IMR-90 (cell line): ENCODE results near the gene SH2B2. TPM values are rescaled to one million over a fixed set of nuclear protein-coding genes. Genes with fewer than 3 reads are reported as not detected.

ENCODE experiments used
- ATAC-seq: fragments of 200-7000 bp; cut with Tn5 transposase; 2 replicates; pipeline ENCODE4 v1.9.1; 2020; ENCODE audit warnings: low read depth, mild to moderate bottlenecking, moderate library complexity
- BruUV-seq: library from RNA; stranded (reverse); fragments of 400-500 nt; replicated peaks from 2 replicates; lab custom pipeline; 2021; lab: Mats Ljungman, UMichigan
- CTCF ChIA-PET: fragments of 300-600 bp; formaldehyde crosslinking; extraction: SDS; loops from one replicate; lab custom pipeline; 2021; ENCODE audit warnings: antibody characterized with exemption; lab: Yijun Ruan, JAX
- POLR2A ChIA-PET: fragments of 300-600 bp; sonication (Branson Sonifier 250); formaldehyde crosslinking; loops from one replicate; lab custom pipeline; 2022; ENCODE audit warnings: antibody characterized with exemption; ENCODE audit not compliant: unreplicated experiment; lab: Charles Lee
- DNase-seq: peaks from one replicate; pipeline ENCODE4 v3.0.0; 2013
- H2AFZ ChIP-seq: replicated peaks from 2 replicates; pipeline ENCODE3; 2013; ENCODE audit warnings: low read length, mild to moderate bottlenecking; ENCODE audit not compliant: poor library complexity
- H2AK5ac ChIP-seq: 2 replicates; pipeline ENCODE4 v1.6.1; 2013; ENCODE audit warnings: low read depth, low read length, inconsistent platforms
- H2AK9ac ChIP-seq: replicated peaks from 2 replicates; pipeline ENCODE3; 2013; ENCODE audit warnings: mild to moderate bottlenecking, low read depth, low read length, moderate library complexity; ENCODE audit not compliant: poor library complexity
- H2BK120ac ChIP-seq: 2 replicates; pipeline ENCODE4 v1.6.1; 2013; ENCODE audit warnings: low read depth, low read length, inconsistent platforms
- H2BK15ac ChIP-seq: 3 replicates; pipeline ENCODE4 v1.6.1; 2013; ENCODE audit warnings: low read depth, low read length, inconsistent platforms
- H2BK20ac ChIP-seq: 2 replicates; pipeline ENCODE4 v1.6.1; 2013; ENCODE audit warnings: low read depth, mild to moderate bottlenecking, inconsistent platforms, low read length, moderate library complexity
- H2BK5ac ChIP-seq: 2 replicates; pipeline ENCODE4 v1.6.1; 2013; ENCODE audit warnings: mild to moderate bottlenecking, low read depth, low read length, inconsistent platforms; ENCODE audit not compliant: poor library complexity, severe bottlenecking
- H3K14ac ChIP-seq: replicated peaks from 2 replicates; pipeline ENCODE4 v1.6.1; 2013; ENCODE audit warnings: low read depth, low read length, inconsistent platforms
- H3K18ac ChIP-seq: 2 replicates; pipeline ENCODE4 v1.6.1; 2013; ENCODE audit warnings: low read depth, low read length, control low read depth
- H3K23ac ChIP-seq: 2 replicates; pipeline ENCODE4 v1.6.1; 2013; ENCODE audit warnings: low read depth, low read length, inconsistent platforms
- H3K27ac ChIP-seq: 2 replicates; pipeline ENCODE4 v1.5.1; 2013; ENCODE audit warnings: mild to moderate bottlenecking, control low read depth, low read length; ENCODE audit not compliant: insufficient read depth
- H3K27me3 ChIP-seq: 2 replicates; pipeline ENCODE4 v1.6.1; 2013; ENCODE audit warnings: low read length; ENCODE audit not compliant: control insufficient read depth, insufficient read depth
- H3K36me3 ChIP-seq: 2 replicates; pipeline ENCODE4 v1.6.1; 2013; ENCODE audit warnings: low read length, mixed read lengths; ENCODE audit not compliant: control insufficient read depth, insufficient read depth
- H3K4ac ChIP-seq: 2 replicates; pipeline ENCODE4 v1.6.1; 2013; ENCODE audit warnings: low read depth, low read length, inconsistent platforms
- H3K4me1 ChIP-seq: 2 replicates; pipeline ENCODE4 v1.6.1; 2013; ENCODE audit warnings: low read length, mixed read lengths; ENCODE audit not compliant: control insufficient read depth, insufficient read depth
- H3K4me2 ChIP-seq: 2 replicates; pipeline ENCODE4 v1.6.1; 2013; ENCODE audit warnings: low read depth, mild to moderate bottlenecking, control low read depth, low read length, moderate library complexity
- H3K4me3 ChIP-seq: 2 replicates; pipeline ENCODE4 v1.5.1; 2013; ENCODE audit warnings: low read depth, mild to moderate bottlenecking, control low read depth, low read length, moderate library complexity; ENCODE audit not compliant: insufficient read depth
- H3K56ac ChIP-seq: 2 replicates; pipeline ENCODE4 v1.6.1; 2013; ENCODE audit warnings: low read length, inconsistent platforms; ENCODE audit not compliant: insufficient read depth; ENCODE audit errors: extremely low read depth
- H3K79me1 ChIP-seq, 2 experiments: 2 replicates each; pipeline ENCODE4 v1.6.1; 2013; ENCODE audit warnings: low read length in 2 of 2, inconsistent platforms in 1 of 2, low read depth in 1 of 2
- H3K9ac ChIP-seq: 2 replicates; pipeline ENCODE4 v1.6.1; 2013; ENCODE audit warnings: low read depth, low read length, control low read depth
- H3K9me1 ChIP-seq: 2 replicates; pipeline ENCODE4 v1.6.1; 2013; ENCODE audit warnings: low read length, inconsistent platforms; ENCODE audit not compliant: insufficient read depth
- H3K9me3 ChIP-seq: 2 replicates; pipeline ENCODE4 v1.6.1; 2013; ENCODE audit warnings: low read length; ENCODE audit not compliant: control insufficient read depth, insufficient read depth
- H4K20me1 ChIP-seq: 2 replicates; pipeline ENCODE4 v1.6.1; 2013; ENCODE audit warnings: low read length, inconsistent platforms; ENCODE audit not compliant: insufficient read depth
- H4K5ac ChIP-seq: 2 replicates; pipeline ENCODE4 v1.6.1; 2013; ENCODE audit warnings: mild to moderate bottlenecking, low read depth, low read length, control low read depth
- H4K8ac ChIP-seq, 2 experiments: 2 replicates each; pipeline ENCODE4 v1.6.1; 2013; ENCODE audit warnings: low read depth in 2 of 2, low read length in 2 of 2, control low read depth in 1 of 2, inconsistent platforms in 1 of 2
- H4K91ac ChIP-seq: 2 replicates; pipeline ENCODE4 v1.6.1; 2013; ENCODE audit warnings: low read depth, low read length, inconsistent platforms; ENCODE audit not compliant: insufficient read depth
- BHLHE40 ChIP-seq: fragments of 150-350 bp; IDR thresholded peaks from 2 replicates; pipeline ENCODE4 v1.6.1; 2016; ENCODE audit warnings: mild to moderate bottlenecking, low read depth, low read length
- FOS ChIP-seq: fragments of 150-350 bp; IDR thresholded peaks from 2 replicates; pipeline ENCODE4 v1.6.1; 2016; ENCODE audit warnings: low read depth, low read length
- USF2 ChIP-seq: fragments of 150-350 bp; IDR thresholded peaks from 2 replicates; pipeline ENCODE4 v1.6.1; 2017; ENCODE audit warnings: mild to moderate bottlenecking, antibody characterized with exemption, low read length, low read depth
- WGBS, 2 experiments: methylation state at CpG; one replicate each; pipeline versions ENCODE4 v1.1.5 to v1.1.7; 2013; ENCODE audit warnings: missing lambda C conversion rate in 2 of 2; ENCODE audit not compliant: insufficient read length in 1 of 2; ENCODE audit errors: extremely low coverage in 2 of 2; 5-methylcytosine and 5-hydroxymethylcytosine counted together
- dilution Hi-C: fragments of 300-500 bp; cut with HindIII; formaldehyde crosslinking; loops from one replicate; pipeline ENCODE4 v1.14.3; 2018; ENCODE audit warnings: low sequenced_read_pairs; ENCODE audit not compliant: unreplicated experiment
- in situ Hi-C: fragments of 300-500 bp; cut with MboI; formaldehyde crosslinking; loops from 3 replicates; pipeline ENCODE4 v1.14.3; 2019; ENCODE audit warnings: low sequenced_read_pairs, inconsistent platforms, mixed read lengths
- intact Hi-C: fragments of 100-400 bp; cut with micrococcal nuclease; formaldehyde crosslinking; loops from 2 replicates; pipeline ENCODE4 v1.10.0; 2022
- polyA plus RNA-seq, 3 experiments: library from polyadenylated mRNA; depleted of rRNA; stranded (reverse); fragments of >200 nt; gene quantifications; 2 replicates each; pipeline ENCODE4 v1.2.3, GENCODE V29; 2012; ENCODE audit warnings: low replicate concordance in 1 of 3
- total RNA-seq: library from RNA; depleted of rRNA; stranded (reverse); fragments of >200 nt; gene quantifications from 2 replicates; pipeline ENCODE4 v1.2.3, GENCODE V29; 2012

SH2B2 gene
- total and polyA plus RNA-seq, 2 of the 4 experiments (the other 2 are of a cell fraction) = 0.36 to 0.99 TPM

GRCh38 chr7:102273749-102274712, 12.6 kb upstream of the SH2B2 start:
- H3K9ac ChIP-seq = no peak overlapping the region
- 0 out of 2 replicates have a peak overlapping the region, but pooled peaks have one; percentile 12 for H4K91ac ChIP-seq
- H2BK15ac ChIP-seq = 0 out of 3 replicates have a peak overlapping the region, but pooled peaks have one; percentile 40
- peak overlapping the region; percentile 64 for H3K4ac ChIP-seq
- 46% methylated on average over 4 of the region's 23 CpGs; no CpG with 5 or more reads in 1 of the 2 experiments for WGBS, 2 experiments
- H2AK5ac ChIP-seq = peak overlapping the region; percentile 67
- H3K27ac ChIP-seq = 0 out of 2 replicates have a peak overlapping the region, but pooled peaks have one; percentile 5
- H3K23ac ChIP-seq = 0 out of 2 replicates have a peak overlapping the region, but pooled peaks have one; percentile 3
- no peak overlapping the region for H3K14ac ChIP-seq
- ATAC-seq (peak; percentile 77), DNase-seq (peak; percentile 83)
- H2AK9ac ChIP-seq = peak overlapping the region; percentile 93
- H3K4me3 ChIP-seq = no peak overlapping the region
- no peak overlapping the region for H3K18ac ChIP-seq
- H3K79me1 ChIP-seq = no peaks in the 10 kb centered on the region
- peaks cover 12% of the 10 kb centered on the region for H3K4me1 ChIP-seq
- H3K9me3 ChIP-seq = no peaks in the 10 kb centered on the region
- in situ Hi-C loops = loop anchor here (5.0 to 25.0 kb wide), 2 partner anchors 732 to 912 kb away; partner anchors contain the start of gene COL26A1
- peak overlapping the region; percentile 73 for H2BK5ac ChIP-seq
- TF ChIP-seq BHLHE40 (0 out of 2 replicates have a peak, but pooled peaks have one; percentile 32), FOS (no peak), USF2 (peak; percentile 86)
- peak overlapping the region in 1 of 2 experiments; percentile 66; a peak in 2 of 4 replicates for H4K8ac ChIP-seq
- H2AFZ ChIP-seq = peak overlapping the region; percentile 89
- BruUV-seq = no TSS peak
- intact Hi-C loops = loop anchor here (2.0 kb wide), 1 partner anchor 587 kb away; no protein-coding TSS in a partner anchor
- H4K5ac ChIP-seq = no peak overlapping the region
- H3K36me3 ChIP-seq = no peaks in the 10 kb centered on the region
- POLR2A ChIA-PET = no interaction called here
- H3K56ac ChIP-seq = no peak overlapping the region
- peaks cover 4% of the 10 kb centered on the region; the same call in 1 of the 2 replicates for H3K9me1 ChIP-seq
- dilution Hi-C loops = no loop called here
- H2BK120ac ChIP-seq = peak overlapping the region; percentile 46
- H3K4me2 ChIP-seq = no peak overlapping the region
- CTCF ChIA-PET = interaction anchor here (0.7 to 1.0 kb wide), 3 partner anchors 13 to 731 kb away, joined by 3 read pairs; no protein-coding TSS in a partner anchor
- H3K27me3 ChIP-seq = no peaks in the 10 kb centered on the region
- H2BK20ac ChIP-seq = no peak overlapping the region; the same call in none of the 2 replicates
- peaks cover 6% of the 10 kb centered on the region; the same call in 1 of the 2 replicates for H4K20me1 ChIP-seq
